HEK293 (cell line): ENCODE measurements around the gene AP3D1.

Experiments
- ATF2 ChIP-seq: fragments of 450-650 bp; formaldehyde crosslinking; IDR thresholded peaks from 2 replicates; pipeline ENCODE4 v1.5.1; 2016; ENCODE audit warnings: missing biosample characterization, missing genetic modification characterization, low read depth
- EGR2 ChIP-seq: fragments of 450-650 bp; formaldehyde crosslinking; IDR thresholded peaks from 2 replicates; pipeline ENCODE4 v1.5.1; 2016; ENCODE audit warnings: low read depth, missing biosample characterization, missing genetic modification characterization
- GLI4 ChIP-seq: fragments of 450-650 bp; formaldehyde crosslinking; IDR thresholded peaks from 2 replicates; pipeline ENCODE4 v1.5.1; 2016; ENCODE audit warnings: missing biosample characterization, missing genetic modification characterization
- GLIS1 ChIP-seq: fragments of 450-650 bp; formaldehyde crosslinking; IDR thresholded peaks from 2 replicates; pipeline ENCODE4 v1.5.1; 2016; ENCODE audit warnings: missing biosample characterization, missing genetic modification characterization
- KLF8 ChIP-seq: fragments of 450-650 bp; formaldehyde crosslinking; IDR thresholded peaks from 2 replicates; pipeline ENCODE4 v1.5.1; 2016; ENCODE audit warnings: missing biosample characterization, missing genetic modification characterization
- OVOL3 ChIP-seq: fragments of 450-650 bp; formaldehyde crosslinking; IDR thresholded peaks from 2 replicates; pipeline ENCODE4 v1.5.1; 2016; ENCODE audit warnings: missing biosample characterization, missing genetic modification characterization
- SP7 ChIP-seq: fragments of 450-650 bp; formaldehyde crosslinking; IDR thresholded peaks from 2 replicates; pipeline ENCODE4 v1.5.1; 2016; ENCODE audit warnings: missing biosample characterization, missing genetic modification characterization
- ZBTB1 ChIP-seq: fragments of 450-650 bp; formaldehyde crosslinking; IDR thresholded peaks from 2 replicates; pipeline ENCODE4 v1.5.1; 2016; ENCODE audit warnings: missing biosample characterization, missing genetic modification characterization
- ZBTB11 ChIP-seq: fragments of 450-650 bp; formaldehyde crosslinking; conservative IDR thresholded peaks from 2 replicates; pipeline ENCODE4 v1.5.1; 2016; ENCODE audit warnings: low read depth, missing biosample characterization, missing genetic modification characterization
- ZBTB44 ChIP-seq: fragments of 450-650 bp; IDR thresholded peaks from 2 replicates; pipeline ENCODE4 v1.5.1; 2018; ENCODE audit warnings: missing biosample characterization, mild to moderate bottlenecking, missing genetic modification characterization
- ZBTB7A ChIP-seq: fragments of 450-650 bp; formaldehyde crosslinking; IDR thresholded peaks from 2 replicates; pipeline ENCODE4 v1.5.1; 2016; ENCODE audit warnings: low read depth, missing biosample characterization, missing genetic modification characterization
- ZBTB8A ChIP-seq: fragments of 450-650 bp; formaldehyde crosslinking; IDR thresholded peaks from 2 replicates; pipeline ENCODE4 v1.5.1; 2016; ENCODE audit warnings: missing biosample characterization, missing genetic modification characterization
- ZEB2 ChIP-seq: fragments of 450-650 bp; formaldehyde crosslinking; IDR thresholded peaks from 2 replicates; pipeline ENCODE4 v1.5.1; 2016; ENCODE audit warnings: missing biosample characterization, missing genetic modification characterization
- ZNF121 ChIP-seq: fragments of 450-650 bp; formaldehyde crosslinking; IDR thresholded peaks from 2 replicates; pipeline ENCODE4 v1.5.1; 2016; ENCODE audit warnings: missing biosample characterization, missing genetic modification characterization
- ZNF2 ChIP-seq: fragments of 450-650 bp; formaldehyde crosslinking; IDR thresholded peaks from 2 replicates; pipeline ENCODE4 v1.5.1; 2016; ENCODE audit warnings: missing biosample characterization, missing genetic modification characterization
- ZNF324 ChIP-seq: fragments of 450-650 bp; formaldehyde crosslinking; IDR thresholded peaks from 2 replicates; pipeline ENCODE4 v1.5.1; 2016; ENCODE audit warnings: missing biosample characterization, missing genetic modification characterization
- ZNF37A ChIP-seq: fragments of 450-650 bp; IDR thresholded peaks from 2 replicates; pipeline ENCODE4 v1.5.1; 2018; ENCODE audit warnings: missing biosample characterization, missing genetic modification characterization
- ZNF571 ChIP-seq: fragments of 450-650 bp; formaldehyde crosslinking; IDR thresholded peaks from 2 replicates; pipeline ENCODE4 v1.5.0; 2017; ENCODE audit warnings: missing biosample characterization, missing genetic modification characterization
- ZNF580 ChIP-seq: fragments of 450-650 bp; formaldehyde crosslinking; IDR thresholded peaks from 2 replicates; pipeline ENCODE4 v1.5.1; 2016; ENCODE audit warnings: missing biosample characterization, missing genetic modification characterization
- ZNF596 ChIP-seq: fragments of 450-650 bp; IDR thresholded peaks from 2 replicates; pipeline ENCODE4 v1.5.0; 2018; ENCODE audit warnings: missing biosample characterization, mild to moderate bottlenecking, missing genetic modification characterization, moderate library complexity
- ZNF639 ChIP-seq: fragments of 450-650 bp; formaldehyde crosslinking; IDR thresholded peaks from 2 replicates; pipeline ENCODE4 v1.5.1; 2016; ENCODE audit warnings: missing biosample characterization, missing genetic modification characterization
- ZNF660 ChIP-seq: fragments of 450-650 bp; IDR thresholded peaks from 2 replicates; pipeline ENCODE4 v1.5.1; 2018; ENCODE audit warnings: missing biosample characterization, mild to moderate bottlenecking, missing genetic modification characterization
- ZSCAN30 ChIP-seq: fragments of 450-650 bp; IDR thresholded peaks from 2 replicates; pipeline ENCODE4 v1.5.1; 2018; ENCODE audit warnings: missing biosample characterization, mild to moderate bottlenecking, missing genetic modification characterization, moderate library complexity
- TF ChIP-seq, protein P1 (sequence below): fragments of 450-650 bp; formaldehyde crosslinking; IDR thresholded peaks from 2 replicates; pipeline ENCODE4 v1.5.1; 2016; ENCODE audit warnings: missing biosample characterization, missing genetic modification characterization, borderline replicate concordance
- TF ChIP-seq, protein P2 (sequence below): fragments of 450-650 bp; formaldehyde crosslinking; IDR thresholded peaks from 2 replicates; pipeline ENCODE4 v1.5.1; 2016; ENCODE audit warnings: missing biosample characterization, missing genetic modification characterization

AP3D1 gene

DNA sequence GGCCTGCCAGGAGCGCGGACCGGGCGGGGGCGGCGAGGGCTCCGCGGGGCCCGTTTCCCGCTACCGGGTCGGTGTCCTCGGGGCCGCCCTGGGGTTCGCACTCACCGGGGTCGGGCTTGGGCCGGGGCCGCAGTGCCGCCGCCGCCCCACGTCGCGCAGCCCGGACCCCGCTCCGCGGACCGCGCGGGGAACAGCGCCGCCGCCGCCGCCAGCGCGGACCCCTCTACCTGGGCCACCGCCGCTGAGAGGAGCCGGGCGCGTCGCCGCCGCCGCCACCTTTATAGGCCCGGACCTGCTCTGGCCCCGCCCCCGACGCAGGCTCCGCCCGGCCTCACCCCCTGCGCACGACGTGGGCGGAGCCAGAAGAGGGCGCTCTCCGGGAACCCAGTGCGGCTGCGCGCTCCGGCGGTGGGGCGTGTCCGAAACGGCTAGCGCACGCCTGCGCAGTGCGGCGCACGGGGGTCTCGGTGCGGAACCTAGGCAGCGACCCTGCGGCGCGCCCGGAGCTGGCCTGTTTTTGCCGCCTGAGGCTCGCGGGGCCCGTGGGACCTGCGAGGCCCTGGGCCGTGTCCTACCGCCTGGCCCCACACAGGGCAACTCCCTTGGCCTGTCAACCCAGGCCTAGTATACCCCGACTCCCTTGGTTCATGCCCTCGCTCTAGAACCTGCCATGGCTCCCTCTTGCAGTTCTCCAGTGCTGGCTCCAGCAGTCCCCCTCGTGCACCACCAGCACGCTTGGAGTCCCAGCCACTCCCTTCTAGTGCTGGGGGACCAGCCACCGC, 100.2 kb downstream of the AP3D1 start, which contains the start of gene MKNK2 (continued):
- TF ChIP-seq ZNF639 (tag by site-specific recombination) (peak; percentile 66), ZNF580 (peak; percentile 97), SP7 (tag by site-specific recombination) (peak; percentile 69), GLIS1 (tag by site-specific recombination) (peak; percentile 46; the same call in 1 of the 2 replicates), ZNF571 (tag by site-specific recombination) (no peak), ZBTB7A (tag by site-specific recombination) (peak; percentile 92), ZNF121 (tag by site-specific recombination) (peak; percentile 97), ZBTB8A (tag by site-specific recombination) (peak; percentile 55; the same call in 1 of the 2 replicates), GLI4 (tag by site-specific recombination) (0 out of 2 replicates have a peak, but pooled peaks have one; percentile 40), ZNF596 (tag by site-specific recombination) (peak; percentile 47; the same call in 1 of the 2 replicates), ZEB2 (peak; percentile 77), ZNF324 (tag by site-specific recombination) (0 out of 2 replicates have a peak, but pooled peaks have one; percentile 68), KLF8 (peak; percentile 74), ZNF2 (tag by site-specific recombination) (peak; percentile 58; the same call in 1 of the 2 replicates), ZBTB11 (0 out of 2 replicates have a peak, but pooled peaks have one; percentile 12), ZNF660 (tag by site-specific recombination) (peak; percentile 50; the same call in 1 of the 2 replicates), OVOL3 (0 out of 2 replicates have a peak, but pooled peaks have one; percentile 26), ZBTB44 (tag by site-specific recombination) (0 out of 2 replicates have a peak, but pooled peaks have one; percentile 11), ATF2 (no peak), EGR2 (tag by site-specific recombination) (peak; percentile 50; the same call in 1 of the 2 replicates), ZBTB1 (no peak), ZNF37A (no peak), ZSCAN30 (peak; percentile 84; the same call in 1 of the 2 replicates)
- TF ChIP-seq, protein P1, sequence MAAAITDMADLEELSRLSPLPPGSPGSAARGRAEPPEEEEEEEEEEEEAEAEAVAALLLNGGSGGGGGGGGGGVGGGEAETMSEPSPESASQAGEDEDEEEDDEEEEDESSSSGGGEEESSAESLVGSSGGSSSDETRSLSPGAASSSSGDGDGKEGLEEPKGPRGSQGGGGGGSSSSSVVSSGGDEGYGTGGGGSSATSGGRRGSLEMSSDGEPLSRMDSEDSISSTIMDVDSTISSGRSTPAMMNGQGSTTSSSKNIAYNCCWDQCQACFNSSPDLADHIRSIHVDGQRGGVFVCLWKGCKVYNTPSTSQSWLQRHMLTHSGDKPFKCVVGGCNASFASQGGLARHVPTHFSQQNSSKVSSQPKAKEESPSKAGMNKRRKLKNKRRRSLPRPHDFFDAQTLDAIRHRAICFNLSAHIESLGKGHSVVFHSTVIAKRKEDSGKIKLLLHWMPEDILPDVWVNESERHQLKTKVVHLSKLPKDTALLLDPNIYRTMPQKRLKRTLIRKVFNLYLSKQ (tag by site-specific recombination), result no peak
- TF ChIP-seq, protein P2, sequence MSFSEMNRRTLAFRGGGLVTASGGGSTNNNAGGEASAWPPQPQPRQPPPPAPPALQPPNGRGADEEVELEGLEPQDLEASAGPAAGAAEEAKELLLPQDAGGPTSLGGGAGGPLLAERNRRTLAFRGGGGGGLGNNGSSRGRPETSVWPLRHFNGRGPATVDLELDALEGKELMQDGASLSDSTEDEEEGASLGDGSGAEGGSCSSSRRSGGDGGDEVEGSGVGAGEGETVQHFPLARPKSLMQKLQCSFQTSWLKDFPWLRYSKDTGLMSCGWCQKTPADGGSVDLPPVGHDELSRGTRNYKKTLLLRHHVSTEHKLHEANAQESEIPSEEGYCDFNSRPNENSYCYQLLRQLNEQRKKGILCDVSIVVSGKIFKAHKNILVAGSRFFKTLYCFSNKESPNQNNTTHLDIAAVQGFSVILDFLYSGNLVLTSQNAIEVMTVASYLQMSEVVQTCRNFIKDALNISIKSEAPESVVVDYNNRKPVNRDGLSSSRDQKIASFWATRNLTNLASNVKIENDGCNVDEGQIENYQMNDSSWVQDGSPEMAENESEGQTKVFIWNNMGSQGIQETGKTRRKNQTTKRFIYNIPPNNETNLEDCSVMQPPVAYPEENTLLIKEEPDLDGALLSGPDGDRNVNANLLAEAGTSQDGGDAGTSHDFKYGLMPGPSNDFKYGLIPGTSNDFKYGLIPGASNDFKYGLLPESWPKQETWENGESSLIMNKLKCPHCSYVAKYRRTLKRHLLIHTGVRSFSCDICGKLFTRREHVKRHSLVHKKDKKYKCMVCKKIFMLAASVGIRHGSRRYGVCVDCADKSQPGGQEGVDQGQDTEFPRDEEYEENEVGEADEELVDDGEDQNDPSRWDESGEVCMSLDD, result peak; percentile 70; the same call in 1 of the 2 replicates
